DMS153 treated with DMSO at 0.1 percent for 48 hours (cell line): Measurements from ENCODE around the gene RPS15.

Experiments
- DNase-seq: peaks from one replicate; lab custom pipeline; 2025; ENCODE audit not compliant: unreplicated experiment; lab: John Stamatoyannopoulos, UW

RPS15 gene

GRCh38 chr19:1450735-1451731 is 12.8 kb downstream of the RPS15 start:
- DNase-seq = no peak

DNA sequence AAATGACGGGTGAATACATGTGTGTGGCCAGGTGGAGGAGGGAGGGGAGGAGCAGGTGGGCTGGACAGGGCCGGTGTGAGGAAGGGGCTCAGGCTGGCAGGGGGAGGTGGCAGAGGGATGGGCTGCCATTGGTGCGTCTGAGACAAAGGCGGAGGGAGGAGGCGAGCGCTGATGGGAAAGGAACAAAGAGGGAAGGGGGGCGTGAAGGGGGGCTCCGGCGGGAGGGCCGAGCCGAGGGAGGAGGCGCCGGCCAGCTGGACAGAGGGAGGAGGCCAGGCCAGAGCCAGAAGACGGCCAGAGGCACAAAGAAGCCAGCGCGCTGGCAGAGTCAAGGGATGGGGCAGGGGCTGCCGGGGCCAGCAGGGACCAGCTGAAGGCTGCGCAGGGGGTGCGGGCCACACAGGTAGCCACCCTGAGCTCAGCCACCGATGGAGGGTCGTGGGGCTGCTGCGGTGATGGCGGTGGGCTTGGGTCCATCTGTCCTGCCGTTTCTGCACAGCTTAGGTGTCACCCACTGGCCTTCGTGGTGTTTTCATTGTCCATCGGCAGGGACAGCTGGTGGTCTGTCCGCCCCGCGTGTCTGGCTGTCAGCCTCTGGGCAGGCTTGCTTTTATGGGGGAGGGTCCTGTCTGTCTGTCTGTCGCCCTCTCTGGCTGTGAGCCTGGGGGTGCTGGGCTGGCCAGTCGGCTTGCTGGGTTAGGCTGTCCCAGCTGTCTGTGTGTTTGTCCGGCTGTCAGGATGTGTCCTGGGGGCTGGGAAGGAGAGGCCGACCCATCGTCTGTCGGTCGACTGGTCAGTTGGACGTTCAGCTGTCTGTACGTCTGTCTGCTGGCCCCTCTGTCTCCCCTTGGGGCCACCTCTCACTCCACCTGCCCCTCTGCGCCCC is 14.0 kb downstream of the RPS15 start:
- no peak for DNase-seq

DNA sequence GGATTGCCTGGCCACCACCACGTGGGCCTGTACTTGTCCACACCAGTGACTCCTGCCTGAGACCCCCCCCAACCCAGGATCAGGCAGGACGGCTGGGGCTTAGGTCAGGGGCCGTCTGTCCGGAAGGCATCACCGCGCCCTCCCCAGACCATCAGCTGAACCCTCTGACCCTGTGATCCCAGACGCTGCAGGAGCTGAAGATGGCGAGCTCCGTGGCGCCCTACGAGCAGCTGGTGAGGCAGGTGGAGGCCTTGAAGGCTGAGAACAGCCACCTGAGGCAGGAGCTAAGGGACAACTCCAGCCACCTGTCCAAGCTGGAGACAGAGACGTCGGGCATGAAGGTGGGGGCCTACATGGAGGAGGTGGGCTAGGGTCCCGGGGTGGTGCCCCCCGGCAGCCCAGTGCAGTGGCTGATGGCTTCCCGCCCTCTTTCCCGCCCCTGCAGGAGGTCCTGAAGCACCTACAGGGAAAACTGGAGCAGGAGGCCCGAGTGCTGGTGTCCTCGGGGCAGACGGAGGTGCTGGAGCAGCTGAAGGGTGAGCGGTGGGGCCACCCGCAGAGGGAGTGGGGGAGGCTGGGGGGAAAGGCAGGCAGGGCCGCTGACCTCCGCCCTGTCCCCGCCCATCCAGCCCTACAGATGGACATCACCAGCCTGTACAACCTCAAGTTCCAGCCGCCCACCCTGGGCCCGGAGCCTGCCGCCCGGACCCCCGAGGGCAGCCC is 14.8 kb downstream of the RPS15 start:
- no peak for DNase-seq

DNA sequence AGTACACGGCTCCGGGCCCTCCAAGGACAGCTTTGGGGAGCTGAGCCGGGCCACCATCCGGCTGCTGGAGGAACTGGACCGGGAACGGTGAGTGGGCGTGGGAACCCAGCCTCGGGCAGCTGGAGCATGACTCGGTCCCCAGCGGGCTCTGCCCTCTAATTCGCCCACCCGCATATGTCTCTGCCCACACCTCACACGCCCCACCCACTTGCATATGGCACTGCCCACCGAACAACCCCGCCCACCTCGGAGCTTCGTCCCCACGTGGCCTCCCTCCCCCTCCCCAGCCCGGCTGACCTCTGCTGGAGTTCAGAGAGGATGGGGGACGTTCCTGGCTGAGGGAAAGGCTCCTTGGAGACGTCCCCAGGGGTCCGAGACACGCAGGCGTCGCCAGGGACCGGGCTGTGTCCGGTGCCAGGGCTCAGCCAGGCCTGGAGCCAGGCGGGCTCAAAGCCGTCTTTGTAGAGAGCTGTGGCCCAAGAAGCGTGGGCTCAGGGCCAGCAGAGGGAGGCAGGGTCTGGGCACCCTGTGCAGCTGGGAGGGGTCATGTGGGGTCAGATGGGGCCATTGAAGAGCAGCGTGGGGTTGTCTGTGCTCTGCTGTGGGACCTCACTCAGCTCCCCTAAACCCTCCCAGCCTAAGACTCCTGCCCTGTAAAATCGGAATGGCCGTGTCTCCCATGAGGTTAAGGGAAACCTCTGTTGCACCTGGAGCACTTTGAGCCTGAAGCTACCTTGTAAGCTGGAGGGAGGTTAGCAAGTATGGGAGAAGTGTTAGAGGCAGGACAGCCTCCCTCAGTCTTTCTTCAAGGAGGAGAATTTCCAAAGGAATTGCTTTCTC is 15.5 kb downstream of the RPS15 start:
- no peak for DNase-seq

GRCh38 chr19:1455002-1455335 is 16.8 kb downstream of the RPS15 start:
- no peak for DNase-seq

GRCh38 chr19:1455336-1456120 is 17.3 kb downstream of the RPS15 start:
- DNase-seq = no peak

- no peak for DNase-seq
These were observed 18.1 kb downstream of the RPS15 start for GRCh38 chr19:1456121-1456900.

GRCh38 chr19:1457031-1457739 is 19.0 kb downstream of the RPS15 start:
- DNase-seq = no peak

- DNase-seq = no peak
These were observed 19.7 kb downstream of the RPS15 start for GRCh38 chr19:1457892-1458291.

GRCh38 chr19:1459479-1459878 is 21.3 kb downstream of the RPS15 start:
- DNase-seq = no peak

DNA sequence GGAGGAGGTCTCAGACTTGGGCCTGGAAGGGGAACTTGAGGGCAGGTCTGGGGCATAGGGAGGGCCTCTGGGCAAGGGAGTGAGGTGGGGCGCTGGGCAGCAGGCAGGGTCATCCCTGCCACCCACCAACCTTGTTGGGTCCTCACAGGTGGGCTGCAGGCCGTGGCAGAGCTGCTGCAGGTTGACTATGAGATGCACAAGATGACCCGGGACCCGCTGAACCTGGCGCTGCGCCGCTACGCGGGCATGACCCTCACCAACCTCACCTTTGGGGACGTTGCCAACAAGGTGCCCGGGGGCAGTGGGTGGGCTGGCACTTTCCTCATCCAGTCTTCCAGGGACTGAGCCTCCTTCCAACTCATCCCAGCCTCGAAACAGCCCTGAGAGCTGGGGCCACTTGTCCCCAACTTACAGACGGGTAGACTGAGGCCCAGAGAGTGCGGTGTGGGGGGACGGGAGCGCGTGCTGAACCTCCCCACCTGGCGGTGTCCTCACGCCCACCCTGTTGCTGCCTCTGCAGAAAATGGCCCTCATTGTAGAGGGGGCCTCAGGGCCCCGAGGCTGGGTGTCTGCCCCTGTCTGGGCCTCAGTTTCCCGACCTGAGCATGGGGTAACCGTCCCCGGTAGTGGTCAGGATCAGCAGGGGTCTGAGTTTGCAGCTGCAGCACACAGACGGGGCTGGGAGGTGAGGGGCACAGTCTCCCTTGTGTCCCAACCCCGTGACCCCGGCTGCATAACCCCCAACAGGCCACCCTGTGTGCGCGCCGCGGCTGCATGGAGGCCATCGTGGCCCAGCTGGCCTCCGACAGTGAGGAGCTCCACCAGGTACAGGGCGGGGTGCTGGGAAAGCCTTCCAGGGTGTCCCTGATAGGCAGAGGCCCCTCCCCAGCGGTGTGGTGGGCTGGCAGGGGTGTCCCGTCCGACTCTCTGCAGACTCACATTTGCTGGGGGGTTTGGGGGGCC is 22.1 kb downstream of the RPS15 start:
- no peak for DNase-seq

- DNase-seq = no peak
These were observed 23.7 kb downstream of the RPS15 start for GRCh38 chr19:1461862-1462261.

DNA sequence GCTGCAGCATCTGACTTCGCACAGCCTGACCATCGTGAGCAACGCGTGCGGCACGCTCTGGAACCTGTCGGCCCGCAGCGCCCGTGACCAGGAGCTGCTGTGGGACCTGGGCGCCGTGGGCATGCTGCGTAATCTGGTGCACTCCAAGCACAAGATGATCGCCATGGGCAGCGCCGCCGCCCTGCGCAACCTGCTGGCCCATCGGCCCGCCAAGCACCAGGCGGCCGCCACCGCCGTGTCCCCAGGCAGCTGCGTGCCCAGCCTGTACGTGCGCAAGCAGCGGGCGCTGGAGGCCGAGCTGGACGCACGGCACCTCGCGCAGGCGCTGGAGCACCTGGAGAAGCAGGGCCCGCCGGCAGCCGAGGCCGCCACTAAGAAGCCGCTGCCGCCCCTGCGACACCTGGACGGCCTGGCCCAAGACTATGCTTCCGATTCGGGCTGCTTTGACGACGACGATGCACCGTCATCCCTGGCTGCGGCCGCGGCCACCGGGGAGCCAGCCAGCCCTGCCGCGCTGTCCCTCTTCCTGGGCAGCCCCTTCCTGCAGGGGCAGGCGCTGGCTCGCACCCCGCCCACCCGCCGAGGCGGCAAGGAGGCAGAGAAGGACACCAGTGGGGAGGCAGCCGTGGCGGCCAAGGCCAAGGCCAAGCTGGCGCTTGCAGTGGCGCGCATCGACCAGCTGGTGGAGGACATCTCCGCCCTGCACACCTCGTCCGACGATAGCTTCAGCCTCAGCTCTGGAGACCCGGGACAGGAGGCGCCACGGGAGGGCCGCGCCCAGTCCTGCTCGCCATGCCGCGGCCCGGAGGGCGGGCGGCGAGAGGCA is 27.2 kb downstream of the RPS15 start:
- no peak for DNase-seq

- DNase-seq = no peak
These were observed 27.8 kb downstream of the RPS15 start for GRCh38 chr19:1466018-1466460.

DNA sequence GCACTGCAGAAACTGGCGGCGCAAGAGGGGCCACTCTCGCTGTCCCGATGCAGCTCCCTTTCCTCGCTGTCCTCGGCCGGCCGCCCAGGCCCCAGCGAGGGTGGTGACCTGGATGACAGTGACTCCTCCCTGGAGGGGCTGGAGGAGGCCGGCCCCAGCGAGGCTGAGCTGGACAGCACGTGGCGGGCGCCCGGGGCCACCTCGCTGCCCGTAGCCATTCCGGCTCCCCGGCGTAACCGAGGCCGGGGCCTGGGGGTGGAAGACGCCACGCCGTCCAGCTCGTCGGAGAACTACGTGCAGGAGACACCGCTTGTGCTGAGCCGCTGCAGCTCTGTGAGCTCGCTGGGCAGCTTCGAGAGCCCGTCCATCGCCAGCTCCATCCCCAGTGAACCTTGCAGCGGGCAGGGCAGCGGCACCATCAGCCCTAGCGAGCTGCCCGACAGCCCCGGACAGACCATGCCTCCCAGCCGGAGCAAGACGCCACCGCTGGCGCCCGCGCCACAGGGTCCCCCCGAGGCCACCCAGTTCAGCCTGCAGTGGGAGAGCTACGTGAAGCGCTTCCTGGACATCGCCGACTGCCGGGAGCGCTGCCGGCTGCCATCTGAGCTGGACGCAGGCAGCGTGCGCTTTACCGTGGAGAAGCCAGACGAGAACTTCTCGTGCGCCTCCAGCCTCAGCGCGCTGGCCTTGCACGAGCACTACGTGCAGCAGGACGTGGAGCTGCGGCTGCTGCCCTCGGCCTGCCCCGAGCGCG is 28.4 kb downstream of the RPS15 start:
- no peak for DNase-seq

DNA sequence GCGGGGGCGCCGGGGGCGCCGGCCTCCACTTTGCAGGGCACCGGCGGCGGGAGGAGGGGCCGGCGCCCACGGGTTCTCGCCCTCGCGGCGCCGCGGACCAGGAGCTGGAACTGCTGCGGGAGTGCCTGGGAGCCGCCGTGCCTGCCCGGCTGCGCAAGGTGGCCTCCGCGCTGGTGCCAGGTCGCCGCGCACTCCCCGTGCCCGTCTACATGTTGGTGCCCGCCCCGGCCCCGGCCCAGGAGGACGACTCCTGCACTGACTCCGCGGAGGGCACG is 29.0 kb downstream of the RPS15 start:
- DNase-seq = no peak
